ENCODE data around the gene BROX.

Gene BROX

GRCh38 chr1:222712253-222713090, at the start of gene BROX, which contains the start of gene AIDA (continued):
- peak; percentile 61; the same call in 1 of the 2 replicates for TF ChIP-seq ZNF514 (tag by site-specific recombination; IDR thresholded peaks at IDR 0.05)
- peak; percentile 82 for TF ChIP-seq ZNF391 (tag by site-specific recombination; IDR thresholded peaks at IDR 0.05; ENCODE audit: borderline replicate concordance, low read depth)
- TF ChIP-seq ZNF184 (tag by site-specific recombination; IDR thresholded peaks at IDR 0.05) = no peak
- TF ChIP-seq ZNF148 (tag by site-specific recombination; IDR thresholded peaks at IDR 0.05; ENCODE audit: borderline replicate concordance) = no peak
- peak; percentile 74 for TF ChIP-seq ZNF2 (tag by site-specific recombination; IDR thresholded peaks at IDR 0.05)
- TF ChIP-seq, protein P1, sequence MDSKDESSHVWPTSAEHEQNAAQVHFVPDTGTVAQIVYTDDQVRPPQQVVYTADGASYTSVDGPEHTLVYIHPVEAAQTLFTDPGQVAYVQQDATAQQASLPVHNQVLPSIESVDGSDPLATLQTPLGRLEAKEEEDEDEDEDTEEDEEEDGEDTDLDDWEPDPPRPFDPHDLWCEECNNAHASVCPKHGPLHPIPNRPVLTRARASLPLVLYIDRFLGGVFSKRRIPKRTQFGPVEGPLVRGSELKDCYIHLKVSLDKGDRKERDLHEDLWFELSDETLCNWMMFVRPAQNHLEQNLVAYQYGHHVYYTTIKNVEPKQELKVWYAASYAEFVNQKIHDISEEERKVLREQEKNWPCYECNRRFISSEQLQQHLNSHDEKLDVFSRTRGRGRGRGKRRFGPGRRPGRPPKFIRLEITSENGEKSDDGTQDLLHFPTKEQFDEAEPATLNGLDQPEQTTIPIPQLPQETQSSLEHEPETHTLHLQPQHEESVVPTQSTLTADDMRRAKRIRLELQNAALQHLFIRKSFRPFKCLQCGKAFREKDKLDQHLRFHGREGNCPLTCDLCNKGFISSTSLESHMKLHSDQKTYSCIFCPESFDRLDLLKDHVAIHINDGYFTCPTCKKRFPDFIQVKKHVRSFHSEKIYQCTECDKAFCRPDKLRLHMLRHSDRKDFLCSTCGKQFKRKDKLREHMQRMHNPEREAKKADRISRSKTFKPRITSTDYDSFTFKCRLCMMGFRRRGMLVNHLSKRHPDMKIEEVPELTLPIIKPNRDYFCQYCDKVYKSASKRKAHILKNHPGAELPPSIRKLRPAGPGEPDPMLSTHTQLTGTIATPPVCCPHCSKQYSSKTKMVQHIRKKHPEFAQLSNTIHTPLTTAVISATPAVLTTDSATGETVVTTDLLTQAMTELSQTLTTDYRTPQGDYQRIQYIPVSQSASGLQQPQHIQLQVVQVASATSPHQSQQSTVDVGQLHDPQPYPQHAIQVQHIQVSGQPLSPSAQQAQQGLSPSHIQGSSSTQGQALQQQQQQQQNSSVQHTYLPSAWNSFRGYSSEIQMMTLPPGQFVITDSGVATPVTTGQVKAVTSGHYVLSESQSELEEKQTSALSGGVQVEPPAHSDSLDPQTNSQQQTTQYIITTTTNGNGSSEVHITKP (tag by site-specific recombination; IDR thresholded peaks at IDR 0.05) = peak; percentile 80
- no peak for TF ChIP-seq SETDB1 (IDR thresholded peaks at IDR 0.05; ENCODE audit: insufficient read length, low read length)
- TF ChIP-seq ZNF777 (tag by site-specific recombination; IDR thresholded peaks at IDR 0.05; ENCODE audit: borderline replicate concordance) = no peak
- TF ChIP-seq ZNF324 (tag by site-specific recombination; IDR thresholded peaks at IDR 0.05) = peak; percentile 84
- TF ChIP-seq ZNF48 (tag by site-specific recombination; IDR thresholded peaks at IDR 0.05) = no peak
- TF ChIP-seq ZBTB26 (tag by site-specific recombination; optimal IDR thresholded peaks at IDR 0.05) = peak; percentile 41
- no peak for TF ChIP-seq ZNF660 (tag by site-specific recombination; IDR thresholded peaks at IDR 0.05)
- no peak for TF ChIP-seq FEZF1 (tag by site-specific recombination; IDR thresholded peaks at IDR 0.05)
- no peak; the same call in 1 of the 2 replicates for TF ChIP-seq TRIM28 (IDR thresholded peaks at IDR 0.05; ENCODE audit: borderline replicate concordance, low read length)
- no peak; the same call in 1 of the 2 replicates for TF ChIP-seq ZNF501 (tag by site-specific recombination; IDR thresholded peaks at IDR 0.05)
- TF ChIP-seq, protein P2, sequence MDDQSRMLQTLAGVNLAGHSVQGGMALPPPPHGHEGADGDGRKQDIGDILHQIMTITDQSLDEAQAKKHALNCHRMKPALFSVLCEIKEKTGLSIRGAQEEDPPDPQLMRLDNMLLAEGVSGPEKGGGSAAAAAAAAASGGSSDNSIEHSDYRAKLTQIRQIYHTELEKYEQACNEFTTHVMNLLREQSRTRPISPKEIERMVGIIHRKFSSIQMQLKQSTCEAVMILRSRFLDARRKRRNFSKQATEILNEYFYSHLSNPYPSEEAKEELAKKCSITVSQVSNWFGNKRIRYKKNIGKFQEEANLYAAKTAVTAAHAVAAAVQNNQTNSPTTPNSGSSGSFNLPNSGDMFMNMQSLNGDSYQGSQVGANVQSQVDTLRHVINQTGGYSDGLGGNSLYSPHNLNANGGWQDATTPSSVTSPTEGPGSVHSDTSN (CRISPR knock-in tag; IDR thresholded peaks at IDR 0.05) = no peak
- no peak for TF ChIP-seq ZNF658 (tag by site-specific recombination; IDR thresholded peaks at IDR 0.05)
- no peak for TF ChIP-seq ZNF654 (tag by site-specific recombination; IDR thresholded peaks at IDR 0.05; ENCODE audit: low read depth)
- TF ChIP-seq ZNF549 (tag by site-specific recombination; IDR thresholded peaks at IDR 0.05) = no peak
- no peak for TF ChIP-seq ZNF596 (tag by site-specific recombination; IDR thresholded peaks at IDR 0.05)
- no peak for TF ChIP-seq ZNF830 (tag by site-specific recombination; IDR thresholded peaks at IDR 0.05; ENCODE audit: low read depth)
- peak; percentile 68 for TF ChIP-seq ZNF629 (tag by site-specific recombination; IDR thresholded peaks at IDR 0.05)
- no peak for TF ChIP-seq ZSCAN16 (tag by site-specific recombination; IDR thresholded peaks at IDR 0.05)
- TF ChIP-seq, protein P3, sequence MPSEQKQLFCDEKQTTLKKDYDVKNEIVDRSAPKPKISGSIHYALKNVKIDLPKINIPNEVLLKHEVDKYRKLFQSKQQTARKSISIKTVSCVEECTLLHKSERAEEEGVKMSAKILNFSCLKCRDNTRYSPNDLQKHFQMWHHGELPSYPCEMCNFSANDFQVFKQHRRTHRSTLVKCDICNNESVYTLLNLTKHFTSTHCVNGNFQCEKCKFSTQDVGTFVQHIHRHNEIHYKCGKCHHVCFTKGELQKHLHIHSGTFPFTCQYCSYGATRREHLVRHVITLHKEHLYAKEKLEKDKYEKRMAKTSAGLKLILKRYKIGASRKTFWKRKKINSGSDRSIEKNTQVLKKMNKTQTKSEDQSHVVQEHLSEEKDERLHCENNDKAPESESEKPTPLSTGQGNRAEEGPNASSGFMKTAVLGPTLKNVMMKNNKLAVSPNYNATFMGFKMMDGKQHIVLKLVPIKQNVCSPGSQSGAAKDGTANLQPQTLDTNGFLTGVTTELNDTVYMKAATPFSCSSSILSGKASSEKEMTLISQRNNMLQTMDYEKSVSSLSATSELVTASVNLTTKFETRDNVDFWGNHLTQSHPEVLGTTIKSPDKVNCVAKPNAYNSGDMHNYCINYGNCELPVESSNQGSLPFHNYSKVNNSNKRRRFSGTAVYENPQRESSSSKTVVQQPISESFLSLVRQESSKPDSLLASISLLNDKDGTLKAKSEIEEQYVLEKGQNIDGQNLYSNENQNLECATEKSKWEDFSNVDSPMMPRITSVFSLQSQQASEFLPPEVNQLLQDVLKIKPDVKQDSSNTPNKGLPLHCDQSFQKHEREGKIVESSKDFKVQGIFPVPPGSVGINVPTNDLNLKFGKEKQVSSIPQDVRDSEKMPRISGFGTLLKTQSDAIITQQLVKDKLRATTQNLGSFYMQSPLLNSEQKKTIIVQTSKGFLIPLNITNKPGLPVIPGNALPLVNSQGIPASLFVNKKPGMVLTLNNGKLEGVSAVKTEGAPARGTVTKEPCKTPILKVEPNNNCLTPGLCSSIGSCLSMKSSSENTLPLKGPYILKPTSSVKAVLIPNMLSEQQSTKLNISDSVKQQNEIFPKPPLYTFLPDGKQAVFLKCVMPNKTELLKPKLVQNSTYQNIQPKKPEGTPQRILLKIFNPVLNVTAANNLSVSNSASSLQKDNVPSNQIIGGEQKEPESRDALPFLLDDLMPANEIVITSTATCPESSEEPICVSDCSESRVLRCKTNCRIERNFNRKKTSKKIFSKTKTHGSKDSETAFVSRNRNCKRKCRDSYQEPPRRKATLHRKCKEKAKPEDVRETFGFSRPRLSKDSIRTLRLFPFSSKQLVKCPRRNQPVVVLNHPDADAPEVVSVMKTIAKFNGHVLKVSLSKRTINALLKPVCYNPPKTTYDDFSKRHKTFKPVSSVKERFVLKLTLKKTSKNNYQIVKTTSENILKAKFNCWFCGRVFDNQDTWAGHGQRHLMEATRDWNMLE (tag by site-specific recombination; conservative IDR thresholded peaks at IDR 0.05; ENCODE audit: low read depth) = peak; percentile 48; the same call in 1 of the 2 replicates
- peak; percentile 22; the same call in 1 of the 2 replicates for TF ChIP-seq ZBTB8A (tag by site-specific recombination; IDR thresholded peaks at IDR 0.05)
- no peak for TF ChIP-seq MEIS1 (CRISPR knock-in tag; IDR thresholded peaks at IDR 0.05; ENCODE audit: borderline replicate concordance)

Data from HEK293 (cell line).